Karpas-422 (cell line): ENCODE measurements around the gene FUOM. TPM values are rescaled to one million over a fixed set of nuclear protein-coding genes. Genes with fewer than 3 reads are reported as not detected.
A peak's percentile ranks its signal among the peaks of the same experiment; 100 is the strongest.

Experiments
- DNase-seq: peaks from one replicate; pipeline ENCODE4 v3.0.0-alpha.2; 2015
- H2AFZ ChIP-seq: fragments of 200-600 bp; sonication (generic); 2 replicates; pipeline ENCODE4 v1.6.1; 2014; ENCODE audit warnings: antibody characterized with exemption, low read length, mixed read lengths
- H3K27ac ChIP-seq: fragments of 200-600 bp; sonication (generic); 2 replicates; pipeline ENCODE4 v1.5.1; 2014; ENCODE audit warnings: mild to moderate bottlenecking, low read length, moderate library complexity
- H3K27me3 ChIP-seq: fragments of 200-600 bp; sonication (generic); 2 replicates; pipeline ENCODE4 v1.6.1; 2014; ENCODE audit warnings: low read length, mixed read lengths
- H3K36me3 ChIP-seq: fragments of 200-600 bp; sonication (generic); 2 replicates; pipeline ENCODE4 v1.6.1; 2014; ENCODE audit warnings: low read length, mixed read lengths; ENCODE audit not compliant: insufficient read depth
- H3K4me1 ChIP-seq: fragments of 200-600 bp; sonication (generic); 2 replicates; pipeline ENCODE4 v1.6.1; 2014; ENCODE audit warnings: mild to moderate bottlenecking, low read length, mixed read lengths
- H3K4me2 ChIP-seq: fragments of 200-600 bp; sonication (generic); 2 replicates; pipeline ENCODE4 v1.6.1; 2014; ENCODE audit warnings: low read length, low read depth, mild to moderate bottlenecking; ENCODE audit not compliant: poor library complexity, severe bottlenecking
- H3K4me3 ChIP-seq: fragments of 200-600 bp; sonication (generic); 2 replicates; pipeline ENCODE4 v1.5.1; 2014; ENCODE audit warnings: mild to moderate bottlenecking, antibody characterized with exemption, low read length, mixed read lengths
- H3K79me2 ChIP-seq: fragments of 200-600 bp; sonication (generic); 2 replicates; pipeline ENCODE4 v1.6.1; 2014; ENCODE audit warnings: mild to moderate bottlenecking, low read length, mixed read lengths
- H3K9ac ChIP-seq: fragments of 200-600 bp; sonication (generic); 2 replicates; pipeline ENCODE4 v1.6.0; 2014; ENCODE audit warnings: low read length
- H3K9me2 ChIP-seq: fragments of 200-600 bp; sonication (generic), shearing (Covaris generic); replicated peaks from 2 replicates; pipeline ENCODE4 v1.6.0; 2014; ENCODE audit warnings: mild to moderate bottlenecking, low read length, moderate library complexity; ENCODE audit not compliant: insufficient read depth
- H3K9me3 ChIP-seq: fragments of 300-700, 200-600 bp; sonication (generic); 2 replicates; pipeline ENCODE4 v1.6.1; 2014; ENCODE audit warnings: low read length, mixed read lengths
- H4K20me1 ChIP-seq: fragments of 200-600 bp; sonication (generic); 2 replicates; pipeline ENCODE4 v1.6.1; 2014; ENCODE audit warnings: mild to moderate bottlenecking, antibody characterized with exemption, low read length, low read depth; ENCODE audit not compliant: insufficient read depth
- total RNA-seq: library from RNA; depleted of rRNA; stranded (reverse); fragments of >200 nt; shearing (Covaris generic); gene quantifications from 2 replicates; pipeline ENCODE4 v1.2.3, GENCODE V29; 2014; ENCODE audit warnings: low replicate concordance

Gene FUOM
- total RNA-seq, 1 experiment from 2014 or later: 0.97 TPM

DNA sequence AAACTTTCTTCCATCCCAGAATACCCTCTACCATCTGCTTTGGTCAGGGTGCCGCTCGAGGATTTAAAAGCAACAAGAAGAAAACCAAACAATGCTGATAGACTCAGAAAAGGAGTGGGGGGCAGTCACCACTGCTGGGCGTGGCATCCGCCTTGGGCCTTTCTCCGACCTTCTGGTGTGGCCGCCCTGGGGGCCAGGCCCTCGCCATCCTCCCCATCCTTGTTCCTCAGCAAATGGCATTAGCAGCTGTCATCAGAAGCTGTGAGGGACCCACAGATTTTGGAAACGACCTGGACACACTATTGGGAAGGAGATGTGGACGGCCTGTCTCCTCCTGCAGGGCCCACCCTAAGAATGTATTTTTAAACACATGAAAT is 45.1 kb downstream of the FUOM start:
- DNase-seq: no peak
- peaks cover 16% of the 10 kb centered on the region for H3K36me3 ChIP-seq
- peaks cover 15% of the 10 kb centered on the region; the same call in 1 of the 2 replicates for H4K20me1 ChIP-seq
- H3K4me1 ChIP-seq: peaks cover 7% of the 10 kb centered on the region
- no peak overlapping the region for H3K9ac ChIP-seq
- H3K27ac ChIP-seq: no peak overlapping the region
- no peak overlapping the region for H3K4me2 ChIP-seq
- H2AFZ ChIP-seq: no peak overlapping the region
- H3K9me2 ChIP-seq: no peaks in the 10 kb centered on the region
- no peak overlapping the region for H3K4me3 ChIP-seq
- peaks cover 13% of the 10 kb centered on the region for H3K79me2 ChIP-seq
- no peaks in the 10 kb centered on the region for H3K27me3 ChIP-seq
- H3K9me3 ChIP-seq: no peaks in the 10 kb centered on the region

DNA sequence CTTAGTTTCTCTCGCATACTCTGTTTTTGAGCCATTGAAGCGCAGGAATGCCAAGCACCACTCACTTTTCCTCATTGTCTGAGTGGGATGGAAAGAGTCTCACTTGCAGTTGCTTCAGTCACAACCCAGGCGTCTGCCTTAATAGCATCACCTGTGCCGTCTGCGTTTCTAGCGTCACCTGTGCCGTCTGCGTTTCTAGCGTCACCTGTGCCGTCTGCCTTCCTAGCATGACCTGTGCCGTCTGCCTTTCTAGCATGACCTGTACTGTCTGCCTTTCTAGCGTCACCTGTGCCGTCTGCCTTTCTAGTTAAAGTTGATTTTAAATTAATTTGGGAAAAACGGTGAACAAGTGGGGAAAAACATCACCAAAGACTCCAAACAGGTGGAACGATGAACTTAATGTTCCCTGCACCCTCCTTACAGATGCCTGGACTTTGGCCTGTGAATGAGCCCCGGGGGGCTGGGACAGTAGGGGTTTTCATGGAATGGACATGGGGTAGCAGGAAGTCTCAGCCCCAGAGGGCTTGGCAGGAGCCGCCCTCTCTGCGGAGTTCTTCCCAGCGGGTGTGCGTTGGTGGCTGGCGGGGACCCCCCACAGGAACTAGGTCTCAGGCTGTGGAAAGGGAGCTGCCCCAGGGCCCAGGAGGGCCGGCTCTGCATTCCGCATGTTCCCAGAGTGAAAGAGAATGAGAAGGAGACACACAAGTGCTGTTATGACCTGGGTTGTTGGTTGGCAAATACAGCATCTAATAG is 45.6 kb downstream of the FUOM start:
- Histone ChIP-seq H3K4me1 (peaks cover 12% of the 10 kb centered on the region), H3K9me2 (no peaks in the 10 kb centered on the region), H3K27me3 (no peaks in the 10 kb centered on the region), H3K4me2 (no peak overlapping the region), H4K20me1 (peaks cover 20% of the 10 kb centered on the region; the same call in 1 of the 2 replicates), H3K4me3 (no peak overlapping the region), H3K36me3 (peaks cover 16% of the 10 kb centered on the region), H2AFZ (no peak overlapping the region), H3K9ac (no peak overlapping the region), H3K79me2 (peaks cover 18% of the 10 kb centered on the region), H3K9me3 (no peaks in the 10 kb centered on the region), H3K27ac (no peak overlapping the region)
- no peak for DNase-seq

DNA sequence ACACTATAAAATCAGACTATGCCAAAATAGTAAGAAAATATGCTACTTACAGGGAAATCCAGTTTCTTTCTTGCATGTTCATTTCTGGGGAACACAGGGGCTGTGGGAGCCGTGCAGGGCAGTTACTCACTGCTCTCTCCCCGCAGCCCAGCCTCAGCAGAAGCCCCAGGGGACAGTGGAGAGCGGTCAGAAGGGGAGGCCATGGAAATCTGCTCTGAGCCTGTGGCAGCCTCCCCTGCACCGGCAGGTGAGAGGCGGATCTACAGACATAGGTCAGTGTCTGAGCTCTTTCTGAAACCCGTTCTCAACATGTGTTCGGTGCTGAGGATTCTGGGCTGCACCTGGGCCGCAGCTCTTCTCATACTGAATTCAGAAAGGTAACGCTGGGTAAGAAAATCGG is 46.2 kb downstream of the FUOM start:
- Histone ChIP-seq H3K27me3 (no peaks in the 10 kb centered on the region), H3K4me3 (no peak overlapping the region), H3K79me2 (peaks cover 24% of the 10 kb centered on the region), H3K27ac (no peak overlapping the region), H2AFZ (no peak overlapping the region), H3K4me2 (no peak overlapping the region), H3K9ac (no peak overlapping the region), H4K20me1 (peaks cover 23% of the 10 kb centered on the region; the same call in 1 of the 2 replicates), H3K36me3 (peaks cover 16% of the 10 kb centered on the region), H3K9me2 (no peaks in the 10 kb centered on the region), H3K9me3 (no peaks in the 10 kb centered on the region), H3K4me1 (peaks cover 18% of the 10 kb centered on the region)
- no peak for DNase-seq

DNA sequence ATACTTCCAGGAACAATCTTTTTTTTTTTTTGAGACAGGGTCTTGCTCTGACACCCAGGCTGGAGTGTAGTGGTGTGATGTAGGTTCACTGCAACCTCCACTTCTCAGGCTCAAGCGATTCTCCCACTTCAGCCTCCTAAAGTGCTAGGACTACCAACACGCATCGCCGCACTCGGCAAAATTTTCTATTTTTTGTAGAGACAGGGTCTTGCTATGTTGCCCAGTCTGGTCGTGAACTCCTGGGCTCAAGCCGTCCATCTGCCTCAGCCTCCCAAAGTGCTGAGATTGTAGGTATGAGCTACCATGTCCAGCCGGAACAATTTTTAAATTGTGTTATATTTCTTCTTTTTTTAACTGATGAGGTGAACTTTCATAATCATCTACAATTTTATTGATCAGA is 47.0 kb downstream of the FUOM start:
- Histone ChIP-seq H4K20me1 (peaks cover 23% of the 10 kb centered on the region; the same call in 1 of the 2 replicates), H2AFZ (no peak overlapping the region), H3K9ac (no peak overlapping the region), H3K27ac (no peak overlapping the region), H3K4me3 (no peak overlapping the region), H3K79me2 (peaks cover 31% of the 10 kb centered on the region), H3K4me2 (no peak overlapping the region), H3K9me2 (no peaks in the 10 kb centered on the region), H3K27me3 (no peaks in the 10 kb centered on the region), H3K36me3 (peaks cover 16% of the 10 kb centered on the region), H3K4me1 (peaks cover 18% of the 10 kb centered on the region), H3K9me3 (no peaks in the 10 kb centered on the region)
- DNase-seq: no peak

DNA sequence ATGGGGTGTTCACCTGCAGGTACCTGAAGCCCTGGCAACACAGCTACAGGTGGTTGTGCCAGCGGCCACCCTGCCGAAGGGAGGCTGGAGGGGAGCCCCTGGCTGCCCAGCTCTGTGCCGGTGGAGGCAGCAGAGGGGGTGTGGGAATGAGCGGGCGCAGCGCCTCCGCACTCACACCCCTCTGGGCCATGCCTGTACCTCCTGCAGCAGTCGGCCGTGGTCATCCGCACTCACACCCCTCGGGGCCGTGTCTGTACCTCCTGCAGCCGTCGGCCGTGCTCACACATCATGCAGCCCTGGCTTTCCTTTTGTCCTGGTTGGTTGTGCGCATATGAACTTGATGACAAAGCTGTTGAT is 47.4 kb downstream of the FUOM start:
- H3K9me3 ChIP-seq: no peaks in the 10 kb centered on the region
- no peak for DNase-seq
- peaks cover 18% of the 10 kb centered on the region for H3K4me1 ChIP-seq
- H3K36me3 ChIP-seq: peaks cover 16% of the 10 kb centered on the region
- H4K20me1 ChIP-seq: peaks cover 25% of the 10 kb centered on the region; the same call in 1 of the 2 replicates
- H3K9me2 ChIP-seq: no peaks in the 10 kb centered on the region
- no peak overlapping the region for H3K9ac ChIP-seq
- no peak overlapping the region for H3K4me3 ChIP-seq
- H3K27ac ChIP-seq: no peak overlapping the region
- H2AFZ ChIP-seq: no peak overlapping the region
- no peaks in the 10 kb centered on the region for H3K27me3 ChIP-seq
- H3K4me2 ChIP-seq: no peak overlapping the region
- H3K79me2 ChIP-seq: peaks cover 35% of the 10 kb centered on the region

DNA sequence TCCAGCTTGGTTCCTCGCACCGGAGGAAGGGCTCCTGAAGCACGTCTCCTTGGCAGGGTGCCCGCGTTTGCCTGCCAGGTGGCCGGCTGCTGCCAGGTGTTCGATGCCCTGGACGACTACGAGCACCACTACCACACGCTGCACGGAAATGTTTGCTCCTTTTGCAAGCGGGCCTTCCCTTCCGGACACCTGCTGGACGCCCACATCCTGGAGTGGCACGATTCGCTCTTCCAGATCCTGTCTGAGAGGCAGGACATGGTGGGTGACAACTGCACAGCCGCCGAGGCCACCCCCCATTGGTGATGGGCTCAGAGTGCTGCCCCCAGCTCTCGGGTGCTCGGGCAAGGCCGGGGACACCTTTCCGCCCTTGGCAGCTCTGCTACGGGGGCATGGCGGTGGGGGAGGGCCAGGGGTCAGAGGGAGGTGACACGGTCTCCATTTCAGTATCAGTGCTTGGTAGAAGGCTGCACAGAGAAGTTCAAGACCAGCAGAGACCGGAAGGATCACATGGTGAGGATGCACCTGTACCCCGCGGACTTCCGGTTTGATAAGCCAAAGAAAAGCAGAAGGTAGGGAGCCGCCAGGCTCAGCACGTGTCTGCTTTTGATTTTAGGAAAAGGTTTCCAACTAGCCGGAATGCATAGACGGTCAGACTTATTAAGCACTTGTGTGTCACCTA is 48.0 kb downstream of the FUOM start:
- Histone ChIP-seq H3K36me3 (peaks cover 16% of the 10 kb centered on the region), H3K4me1 (peaks cover 18% of the 10 kb centered on the region), H4K20me1 (peaks cover 26% of the 10 kb centered on the region; the same call in 1 of the 2 replicates), H3K9ac (no peak overlapping the region), H3K9me2 (no peaks in the 10 kb centered on the region), H3K79me2 (peaks cover 40% of the 10 kb centered on the region), H3K27ac (no peak overlapping the region), H3K27me3 (no peaks in the 10 kb centered on the region), H3K4me2 (peak overlapping the region; percentile 91), H2AFZ (no peak overlapping the region), H3K4me3 (peak overlapping the region; percentile 96; the same call in 1 of the 2 replicates), H3K9me3 (no peaks in the 10 kb centered on the region)
- DNase-seq: no peak

DNA sequence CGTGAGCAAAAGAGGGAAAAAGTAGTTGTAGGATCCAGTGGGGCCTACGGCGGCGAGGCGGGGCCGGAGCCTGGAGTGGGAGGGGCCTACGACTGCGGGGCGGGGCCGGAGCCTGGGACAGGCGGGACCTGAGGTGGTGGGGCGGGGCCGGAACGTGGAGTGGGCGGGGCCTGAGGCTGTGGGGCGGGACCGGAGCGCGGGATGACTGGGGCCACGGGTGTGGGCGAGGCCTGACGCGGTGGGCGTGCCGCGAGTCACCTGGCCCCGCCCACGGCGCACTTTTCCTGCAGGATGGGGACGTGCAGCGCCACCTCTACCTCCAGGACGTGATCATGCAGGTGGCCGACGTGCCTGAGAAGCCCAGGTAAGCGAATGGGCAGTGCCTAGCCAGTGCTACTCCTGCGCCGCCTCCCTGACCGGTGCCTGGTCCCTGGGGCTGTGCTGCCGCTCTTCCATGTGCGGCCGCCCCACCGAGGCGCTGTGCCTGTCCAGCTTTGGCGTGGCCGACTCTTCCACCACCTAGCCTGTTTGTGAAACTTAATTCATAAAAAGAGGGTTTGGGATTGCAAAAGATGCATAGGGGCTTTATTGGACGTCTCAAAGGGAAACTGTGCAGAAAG is 48.6 kb downstream of the FUOM start:
- Histone ChIP-seq H4K20me1 (peaks cover 28% of the 10 kb centered on the region; the same call in 1 of the 2 replicates), H3K4me1 (peaks cover 18% of the 10 kb centered on the region), H3K9ac (peak overlapping the region; percentile 96), H3K4me3 (peak overlapping the region; percentile 96), H3K27me3 (no peaks in the 10 kb centered on the region), H3K9me2 (no peaks in the 10 kb centered on the region), H3K79me2 (peaks cover 45% of the 10 kb centered on the region), H2AFZ (0 out of 2 replicates have a peak overlapping the region, but pooled peaks have one; percentile 89), H3K36me3 (peaks cover 16% of the 10 kb centered on the region), H3K4me2 (peak overlapping the region; percentile 91), H3K9me3 (no peaks in the 10 kb centered on the region), H3K27ac (peak overlapping the region; percentile 81)
- peak; percentile 96 for DNase-seq
